NCI-H2196 (cell line): ENCODE data around the gene LRRC58.
"Not testable (repeated sequence)": the region's sequence is repeated elsewhere in the genome, so short reads cannot be mapped to it uniquely, and the experiment has no call there.

Experiments
- DNase-seq: peaks from one replicate; lab custom pipeline; 2025; ENCODE audit not compliant: unreplicated experiment; lab: John Stamatoyannopoulos, UW

LRRC58 gene

GRCh38 chr3:120341658-120342346 lies 7.4 kb downstream of the LRRC58 start:
- no peak for DNase-seq

GRCh38 chr3:120339362-120339761 lies 9.8 kb downstream of the LRRC58 start:
- DNase-seq, result no peak

- DNase-seq, result no peak
Measured at GRCh38 chr3:120338517-120338916, 10.6 kb downstream of the LRRC58 start.

- DNase-seq, result no peak
Measured at GRCh38 chr3:120332646-120333045, 16.5 kb downstream of the LRRC58 start.

- no peak for DNase-seq
Measured at GRCh38 chr3:120331076-120331475, 18.1 kb downstream of the LRRC58 start.

GRCh38 chr3:120326784-120327183 lies 22.4 kb downstream of the LRRC58 start:
- no peak for DNase-seq

- DNase-seq, result no peak
Measured at GRCh38 chr3:120324190-120324589, 25.0 kb downstream of the LRRC58 start.

GRCh38 chr3:120323761-120324160 lies 25.4 kb downstream of the LRRC58 start:
- not testable (repeated sequence) for DNase-seq

GRCh38 chr3:120311863-120312794 lies 37.0 kb downstream of the LRRC58 start:
- no peak for DNase-seq

GRCh38 chr3:120306519-120307455 lies 42.4 kb downstream of the LRRC58 start:
- no peak for DNase-seq

GRCh38 chr3:120304616-120305015 lies 44.5 kb downstream of the LRRC58 start:
- DNase-seq, result no peak

- no peak for DNase-seq
Measured at GRCh38 chr3:120302361-120302760, 46.8 kb downstream of the LRRC58 start.

GRCh38 chr3:120300971-120301370 lies 48.2 kb downstream of the LRRC58 start:
- no peak for DNase-seq

GRCh38 chr3:120299403-120299802 lies 49.8 kb downstream of the LRRC58 start:
- no peak for DNase-seq

GRCh38 chr3:120298996-120299395 lies 50.2 kb downstream of the LRRC58 start:
- no peak for DNase-seq

GRCh38 chr3:120291552-120291951 lies 57.6 kb downstream of the LRRC58 start:
- DNase-seq, result not testable (repeated sequence)

GRCh38 chr3:120289636-120290035 lies 59.5 kb downstream of the LRRC58 start:
- no peak for DNase-seq

- DNase-seq, result peak; percentile 16
Measured at GRCh38 chr3:120286465-120286864, 62.7 kb downstream of the LRRC58 start.

GRCh38 chr3:120285508-120285841 lies 63.7 kb downstream of the LRRC58 start:
- DNase-seq, result no peak

GRCh38 chr3:120284747-120285507 lies 64.2 kb downstream of the LRRC58 start, which contains the start of gene GPR156:
TSS of gene GPR156 (minus strand) at chr3:120285222. CDS start at chr3:120244098, 41,124 bp downstream.
- no peak for DNase-seq
